ENCODE measurements around the gene SPRR5. TPM values are rescaled to one million over a fixed set of nuclear protein-coding genes. Genes with fewer than 3 reads are reported as not detected.

The SPRR5 gene
- total and polyA plus RNA-seq, 2 of the 8 experiments (the other 6 are each of a cell fraction or from before 2014, with no cell fraction given), result not detected

- Histone ChIP-seq H3K4me2 (ENCODE audit: insufficient read depth in 1 of 2, low read depth in 2 of 2, low read length in 2 of 2) (no peak overlapping the region), H3K36me3 (ENCODE audit: control insufficient read depth in 2 of 4, insufficient read depth in 4 of 4, low read length in 3 of 4) (peaks cover 0 to 5% (median 0%) of the 10 kb centered on the region in 4 experiments; a peak in 1 of 8 replicates), H3K23ac (ENCODE audit: insufficient read length) (no peak overlapping the region), H2BK120ac (replicated peaks; ENCODE audit: low read depth, low read length) (no peak overlapping the region), H3K79me2 (ENCODE audit: control insufficient read depth in 1 of 2, insufficient read depth in 2 of 2, low read length in 2 of 2) (no peaks in the 10 kb centered on the region), H3K27me3 (replicated peaks in 1 of 4; ENCODE audit: control insufficient read depth in 3 of 4, extremely low read depth in 1 of 4, insufficient read depth in 3 of 4, low read length in 3 of 4) (0 out of 7 replicates have a peak, but pooled peaks cover 0 to 2% (median 0%) of the 10 kb centered on the region in 4 experiments), H2BK12ac (ENCODE audit: low read depth, low read length) (no peak overlapping the region), H3K18ac (ENCODE audit: extremely low read depth, low read length) (no peak overlapping the region), H4K8ac (ENCODE audit: extremely low read depth, insufficient read depth, low read length) (no peak overlapping the region), H2BK15ac (ENCODE audit: low read length) (no peak overlapping the region), H3K4ac (replicated peaks; ENCODE audit: insufficient read length, low read depth, low read length) (no peak overlapping the region), H3K56ac (replicated peaks; ENCODE audit: insufficient read length, low read depth, low read length) (no peak overlapping the region), H2AK5ac (ENCODE audit: low read depth, low read length) (no peak overlapping the region), H2AFZ (ENCODE audit: low read length) (no peak overlapping the region), H2BK20ac (ENCODE audit: low read length) (no peak overlapping the region), H3K14ac (ENCODE audit: insufficient read length) (no peak overlapping the region), H3K79me1 (ENCODE audit: low read depth, low read length) (no peaks in the 10 kb centered on the region), H3K23me2 (ENCODE audit: low read depth, low read length) (no peaks in the 10 kb centered on the region), H4K20me1 (replicated peaks in 1 of 2; ENCODE audit: control insufficient read depth in 1 of 2, insufficient read depth in 2 of 2, low read length in 2 of 2) (no peaks in the 10 kb centered on the region), H4K91ac (replicated peaks; ENCODE audit: insufficient read length, low read length) (no peak overlapping the region), H3K9ac (replicated peaks in 1 of 4; ENCODE audit: extremely low read depth in 1 of 4, low read depth in 3 of 4, low read length in 3 of 4) (no peak overlapping the region), H3K4me1 (replicated peaks in 1 of 4; ENCODE audit: control insufficient read depth in 3 of 4, insufficient read depth in 4 of 4, low read length in 3 of 4) (no peaks in the 10 kb centered on the region), H3K27ac (ENCODE audit: low read depth, low read length) (no peak overlapping the region), H3K9me3 (ENCODE audit: insufficient read depth in 2 of 2, low read depth in 1 of 2, low read length in 1 of 2) (peaks cover 16 to 18% of the 10 kb centered on the region in 2 experiments), H3K4me3 (ENCODE audit: extremely low read depth in 1 of 4, insufficient read depth in 2 of 4, low read depth in 3 of 4, low read length in 4 of 4) (no peak overlapping the region), H4K5ac (ENCODE audit: insufficient read length, low read depth, low read length) (no peak overlapping the region), H2BK5ac (ENCODE audit: low read depth, low read length) (no peak overlapping the region)
- ChIA-PET CTCF (ENCODE audit: partially characterized antibody) (no interaction called here), POLR2A (ENCODE audit: partially characterized antibody) (no interaction called here)
- DNase-seq (ENCODE audit: low read depth in 1 of 2, low spot score in 2 of 2) (no peak), FAIRE-seq (no peak)
- TF ChIP-seq BRCA1 (IDR thresholded peaks at IDR 0.05; ENCODE audit: low read depth, low read length) (no peak), GABPA (IDR thresholded peaks at IDR 0.05; ENCODE audit: borderline replicate concordance, insufficient read depth, low read length) (no peak)
- 96% methylated on average over 3 of the region's 3 CpGs; no CpG with 5 or more reads in 1 of the 2 experiments for WGBS, 2 experiments (ENCODE audit: extremely low coverage in 1 of 2, insufficient coverage in 1 of 2, insufficient read length in 1 of 2, insufficient replicate concordance in 2 of 2, low coverage in 1 of 2, low lambda C conversion rate in 2 of 2, missing lambda C conversion rate in 1 of 2)
Observed at GRCh38 chr1:152928671-152929070, 18.3 kb upstream of the SPRR5 start.

All from H1 (cell line).